CD4-positive, alpha-beta T cell treated with Interleukin-1 beta for 1 hour (primary cell): ENCODE results near the gene POLDIP3.
"Not testable (repeated sequence)": the region's sequence is repeated elsewhere in the genome, so short reads cannot be mapped to it uniquely, and the experiment has no call there.

ENCODE experiments used
- DNase-seq, 2 donors: peaks; one replicate each; pipeline ENCODE4 v3.0.0-alpha.2; 2020 to 2022

POLDIP3 gene

GRCh38 chr22:42585096-42585495 lies 29.6 kb downstream of the POLDIP3 start:
- DNase-seq = no peak

GRCh38 chr22:42584364-42584940 lies 30.2 kb downstream of the POLDIP3 start:
- DNase-seq = no peak

DNA sequence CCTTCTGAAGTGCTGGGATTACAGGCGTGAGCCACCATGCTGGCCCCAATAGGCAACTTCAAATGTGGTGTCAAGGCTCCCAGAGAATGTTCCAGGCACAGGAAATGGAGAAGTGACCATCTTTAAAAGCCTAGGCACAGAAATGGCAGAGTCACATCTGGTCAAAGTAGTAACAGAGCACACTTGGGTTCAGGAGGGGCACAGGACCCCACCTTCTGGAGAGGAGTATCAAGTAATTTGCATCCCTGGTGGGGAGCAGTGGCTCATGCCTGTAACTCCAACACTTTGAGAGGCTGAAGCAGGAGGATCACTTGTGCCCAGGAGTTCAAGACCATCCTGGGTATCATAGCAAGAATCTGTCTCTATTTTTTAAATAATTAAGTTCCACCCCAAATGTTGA lies 31.7 kb downstream of the POLDIP3 start:
- no peak for DNase-seq

DNA sequence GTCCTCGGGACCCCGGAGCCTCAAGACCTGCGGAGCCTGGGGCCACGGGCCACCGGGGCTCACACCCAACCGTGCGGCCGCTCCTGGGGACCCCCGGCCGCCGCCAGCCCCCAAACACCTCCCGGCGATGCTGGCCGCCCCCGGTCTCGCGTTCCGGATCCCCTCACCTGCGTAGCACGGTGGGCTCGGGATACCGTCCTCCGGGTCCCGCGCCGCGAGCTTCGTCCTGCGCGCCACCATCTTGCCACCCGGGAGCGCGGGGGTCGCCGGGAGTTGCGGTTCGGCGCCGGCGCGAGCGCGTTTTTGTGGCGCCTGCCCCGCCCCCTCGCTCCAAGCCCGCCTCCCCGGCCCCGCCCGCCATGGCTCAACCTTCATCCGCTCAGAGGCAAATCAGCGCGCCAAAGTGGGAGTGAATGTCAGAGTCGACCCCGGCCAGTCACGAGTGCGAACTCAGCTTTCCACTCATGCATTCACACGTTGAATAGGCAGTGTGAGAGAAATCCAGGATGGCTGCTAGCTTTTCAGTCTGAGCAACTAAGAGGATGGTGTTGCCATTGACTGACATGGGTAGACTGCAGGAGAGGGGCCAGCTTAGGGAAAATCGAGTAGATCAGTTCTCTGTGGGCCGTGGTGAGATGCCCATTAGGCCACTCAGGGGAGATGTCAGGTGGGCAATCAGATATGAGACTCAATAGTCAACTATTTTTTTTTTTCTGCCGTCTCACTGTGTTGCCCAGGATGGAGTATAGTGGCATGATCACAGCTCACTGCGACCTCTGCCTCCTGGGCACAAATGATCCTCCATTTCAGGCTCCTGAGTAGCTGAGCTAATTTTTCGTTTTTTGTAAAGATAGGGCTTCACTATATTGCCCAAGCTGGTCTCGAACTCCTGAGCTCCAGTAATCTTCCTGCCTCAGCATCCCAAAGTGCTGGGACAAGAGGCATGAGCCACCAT lies 32.6 kb downstream of the POLDIP3 start:
- DNase-seq = peak; percentile 75 to 80

DNA sequence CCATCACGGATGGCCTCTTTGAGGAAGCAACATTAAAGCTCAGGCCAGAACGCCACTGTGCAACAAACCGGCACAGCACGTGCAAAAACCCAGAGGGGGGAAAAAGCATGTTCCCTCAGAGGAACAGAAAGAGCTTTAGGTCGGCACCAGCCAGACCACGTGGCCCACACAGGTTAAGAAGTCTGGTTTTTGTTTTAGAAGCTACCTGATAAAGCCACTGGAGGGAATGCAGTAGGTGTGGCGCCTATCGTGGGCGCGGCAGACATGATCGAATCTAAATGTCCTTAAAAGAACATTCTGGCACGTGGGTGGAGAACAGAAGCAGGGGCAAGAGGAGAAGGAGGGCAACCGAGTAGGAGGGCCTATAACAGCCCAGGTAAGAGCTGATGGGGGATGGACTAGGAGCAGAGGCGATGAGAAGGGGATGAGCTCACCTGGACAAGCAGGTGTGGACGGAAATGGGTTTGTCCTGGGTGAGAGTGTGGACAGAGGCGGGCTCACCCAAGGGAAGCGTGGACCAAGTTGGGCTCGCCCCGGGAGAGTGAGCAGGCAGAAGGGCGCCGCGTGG lies 33.4 kb downstream of the POLDIP3 start:
- DNase-seq = not testable (repeated sequence)

GRCh38 chr22:42580040-42580439 lies 34.6 kb downstream of the POLDIP3 start:
- not testable (repeated sequence) for DNase-seq

DNA sequence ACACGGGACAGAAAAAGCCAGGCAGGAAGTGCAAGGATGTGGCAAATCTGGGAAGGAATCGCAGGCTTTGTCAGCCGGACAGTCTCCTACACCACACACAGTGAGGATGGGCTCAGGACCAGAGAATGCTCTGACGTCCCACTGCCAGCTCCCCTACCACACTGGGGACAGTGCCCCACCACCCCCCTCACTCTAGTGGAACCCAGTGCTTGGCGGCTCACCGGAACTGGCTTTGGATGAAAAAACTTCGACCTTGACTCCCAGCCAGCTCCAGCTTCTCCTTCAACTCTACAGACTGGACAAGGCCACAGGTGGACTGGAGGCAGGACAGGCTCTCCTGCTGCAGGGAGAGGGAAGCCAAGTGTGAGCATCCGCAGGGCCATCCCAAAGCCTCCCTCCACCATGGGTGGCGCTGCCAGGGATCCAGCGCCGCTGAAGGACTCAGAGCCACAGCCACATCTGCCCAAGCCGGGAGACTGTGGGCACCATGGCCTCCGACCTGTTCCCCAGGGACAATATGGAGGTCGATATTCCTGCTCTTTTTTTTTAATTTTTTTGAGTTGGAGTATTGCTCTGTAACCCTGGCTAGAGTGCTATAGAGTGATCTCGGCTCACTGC lies 37.0 kb downstream of the POLDIP3 start:
- DNase-seq = no peak

GRCh38 chr22:42577141-42577540 lies 37.5 kb downstream of the POLDIP3 start:
- not testable (repeated sequence) for DNase-seq

GRCh38 chr22:42575996-42576574 lies 38.6 kb downstream of the POLDIP3 start:
- DNase-seq = not testable (repeated sequence)

GRCh38 chr22:42574468-42574867 lies 40.2 kb downstream of the POLDIP3 start:
- DNase-seq = not testable (repeated sequence)

DNA sequence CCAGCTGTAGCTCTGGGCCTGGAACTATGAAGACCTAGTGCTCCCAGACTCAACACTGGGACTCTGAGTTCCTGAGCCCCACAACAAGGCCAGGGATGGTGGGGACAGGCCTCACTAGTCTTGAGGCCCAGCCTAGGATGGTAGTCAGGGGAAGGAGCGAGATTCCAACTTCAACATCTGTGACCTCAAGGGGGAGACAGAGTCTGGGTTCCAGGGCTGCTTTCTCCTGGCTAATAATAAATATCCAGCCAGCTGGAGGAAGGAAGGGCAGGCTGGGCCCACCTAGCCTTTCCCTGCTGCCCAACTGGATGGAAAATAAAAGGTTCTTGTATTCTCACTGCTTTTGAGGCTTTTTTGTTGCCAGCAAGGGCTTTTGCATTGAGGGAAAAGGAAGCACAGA lies 40.6 kb downstream of the POLDIP3 start:
- DNase-seq = not testable (repeated sequence)

DNA sequence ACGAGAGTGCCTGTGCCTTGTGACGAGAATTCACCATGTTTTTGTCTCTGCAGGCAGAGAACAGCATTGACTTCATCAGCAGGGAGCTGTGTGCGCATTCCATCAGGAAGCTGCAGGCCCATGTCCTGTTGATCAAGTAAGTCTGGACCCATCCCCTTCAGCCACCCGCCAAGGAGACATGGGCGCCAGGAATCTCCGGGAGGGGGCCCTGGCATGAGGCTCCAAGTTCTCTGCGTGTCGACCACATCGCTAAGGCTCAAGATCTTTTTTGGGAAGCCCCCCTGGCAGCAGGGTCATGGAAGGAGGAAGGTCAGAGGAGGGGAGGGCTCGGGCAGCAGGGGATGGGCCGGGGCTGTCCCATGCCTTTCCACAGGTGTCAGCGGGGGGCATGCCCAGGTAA lies 43.6 kb downstream of the POLDIP3 start:
- not testable (repeated sequence) for DNase-seq

DNA sequence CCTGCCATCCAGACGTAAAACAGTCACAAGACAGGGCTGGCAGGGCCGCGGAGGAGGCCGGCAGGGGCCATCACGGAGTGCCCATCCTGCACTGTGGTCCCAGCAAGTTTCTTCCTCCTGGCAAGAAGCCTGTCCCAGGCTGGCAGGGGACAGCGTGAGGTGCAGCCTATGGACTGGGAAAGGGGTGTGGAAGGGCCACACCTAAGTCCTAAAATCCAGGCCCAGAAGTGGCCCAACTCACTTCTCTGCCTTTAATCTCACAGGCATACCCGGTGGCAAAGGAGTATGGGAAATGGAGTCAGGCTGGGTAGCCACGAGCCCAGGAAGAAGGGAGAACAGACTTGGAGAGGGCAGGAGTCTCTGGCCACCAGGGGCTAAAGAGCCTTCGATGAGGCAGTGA lies 44.1 kb downstream of the POLDIP3 start:
- DNase-seq = not testable (repeated sequence)

DNA sequence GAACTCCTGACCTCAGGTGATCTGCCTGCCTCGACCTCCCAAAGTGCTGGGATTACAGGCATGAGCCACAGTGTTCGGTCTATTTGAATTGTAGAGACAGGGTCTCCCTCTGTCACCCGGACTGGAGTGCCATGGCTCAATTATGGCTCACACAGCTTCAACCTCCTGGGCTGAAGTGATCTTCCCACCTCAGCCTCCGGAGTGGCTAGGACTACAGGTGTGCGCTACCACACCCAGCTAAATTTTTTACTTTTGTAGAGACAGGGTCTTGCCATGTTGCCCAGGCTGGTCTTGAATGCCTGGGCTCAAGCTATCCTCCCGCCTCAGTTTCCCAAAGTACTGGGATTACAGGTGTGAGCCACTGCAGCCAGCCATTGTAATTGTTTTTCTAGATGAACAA lies 46.7 kb downstream of the POLDIP3 start:
- not testable (repeated sequence) for DNase-seq

DNA sequence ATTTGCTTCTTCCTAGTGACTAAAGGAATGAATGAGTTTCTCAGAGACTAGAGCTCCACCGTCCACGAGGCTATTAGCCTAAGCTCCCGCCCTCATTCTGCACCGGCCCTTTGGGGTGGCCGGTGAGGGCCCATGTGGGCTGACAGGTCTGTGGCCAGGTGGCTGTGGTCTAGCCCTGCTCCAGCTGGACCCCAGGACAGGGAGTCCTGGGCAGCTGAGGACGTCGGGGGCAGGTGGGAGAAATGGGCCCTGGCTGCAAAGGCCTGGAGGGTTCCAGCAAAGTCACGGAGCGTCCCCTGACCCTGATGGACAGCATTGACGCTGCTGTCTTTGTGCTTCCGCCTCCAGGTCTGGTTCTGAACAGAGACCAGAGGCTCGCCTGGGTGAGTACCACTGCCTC lies 48.7 kb downstream of the POLDIP3 start:
- DNase-seq = no peak

- no peak for DNase-seq
Observed at GRCh38 chr22:42564699-42565098, 50.0 kb downstream of the POLDIP3 start.

DNA sequence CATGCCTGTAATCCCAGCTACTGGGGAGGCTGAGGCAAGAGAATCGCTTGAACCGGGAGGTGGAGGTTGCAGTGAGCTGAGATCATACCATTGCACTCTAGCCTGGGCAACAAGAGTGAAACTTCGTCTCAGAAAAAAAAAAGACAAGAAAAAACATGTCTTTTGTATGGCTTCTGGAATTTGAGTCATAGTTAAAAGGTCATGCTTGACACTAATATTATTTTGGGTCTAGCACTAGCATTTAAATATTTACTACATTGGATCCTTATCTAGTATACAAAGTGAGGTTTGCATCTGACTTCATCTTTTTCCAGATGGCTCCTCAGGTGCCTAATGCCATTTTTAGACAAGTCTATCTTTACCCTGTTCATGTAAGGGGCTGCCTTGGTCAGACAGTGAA lies 50.7 kb downstream of the POLDIP3 start:
- not testable (repeated sequence) for DNase-seq

DNA sequence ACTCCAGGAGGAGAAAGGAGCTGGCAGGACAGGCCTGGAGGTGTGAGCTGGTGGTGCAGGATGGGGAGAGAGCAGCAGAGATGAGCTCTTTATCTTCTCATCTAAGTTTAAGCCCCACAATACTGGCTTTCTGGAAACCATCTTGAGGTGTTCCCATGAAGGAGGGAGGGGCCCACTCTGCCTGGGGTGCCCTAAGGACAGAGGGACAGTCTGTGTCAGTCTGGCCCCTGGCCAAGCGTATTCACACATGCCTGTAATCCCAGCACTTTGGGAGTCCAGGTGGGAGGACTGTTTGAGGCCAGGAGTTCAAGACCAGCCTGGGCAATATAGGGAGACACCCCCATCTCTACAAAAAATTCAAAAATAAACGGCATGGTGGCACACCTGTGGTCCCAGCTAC lies 52.0 kb downstream of the POLDIP3 start:
- no peak for DNase-seq

DNA sequence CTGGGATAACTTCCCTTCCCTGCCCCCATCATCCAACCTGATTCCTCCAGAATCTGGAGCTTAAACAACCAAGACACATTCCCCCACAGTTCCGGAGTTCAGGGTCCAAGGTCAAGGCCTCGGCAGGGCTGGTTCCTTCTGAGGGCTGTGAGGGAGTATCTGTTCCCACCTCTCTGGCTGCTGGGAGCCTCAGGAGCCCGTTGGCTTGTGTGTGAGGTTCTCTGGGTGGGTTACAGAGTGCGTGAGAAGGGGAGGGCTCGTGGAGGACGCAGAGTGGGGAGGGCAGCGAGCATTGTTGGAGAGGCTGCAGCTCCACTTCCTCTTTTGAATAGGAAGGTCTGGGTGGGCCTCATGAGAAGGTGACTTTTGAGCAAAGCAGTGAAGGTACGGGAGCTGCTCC lies 52.4 kb downstream of the POLDIP3 start:
- DNase-seq = peak in 1 of 2 donors; percentile 19

DNA sequence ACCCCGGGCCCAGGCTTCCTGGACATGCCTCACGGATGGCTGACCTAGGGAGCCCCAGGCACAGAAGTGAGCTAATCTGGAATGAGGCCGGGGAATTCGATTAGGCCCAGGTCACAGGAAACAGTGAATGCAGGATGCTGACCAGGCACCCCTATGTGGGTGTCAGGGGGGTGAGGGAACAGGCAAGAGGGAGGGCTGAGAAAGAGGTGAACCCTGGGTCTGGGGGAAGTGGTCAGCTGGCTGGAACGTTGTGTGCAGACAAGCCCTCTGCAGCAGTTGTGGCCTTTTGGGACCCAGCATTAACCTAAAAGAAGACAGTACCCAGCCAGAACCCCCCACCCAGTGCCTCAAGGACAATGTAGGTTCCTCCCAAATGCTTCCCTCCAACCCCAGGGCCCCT lies 52.8 kb downstream of the POLDIP3 start:
- DNase-seq = no peak

- no peak for DNase-seq
Observed at GRCh38 chr22:42560781-42561180, 53.9 kb downstream of the POLDIP3 start.

- DNase-seq = no peak
Observed at GRCh38 chr22:42560381-42560780, 54.3 kb downstream of the POLDIP3 start.
